Nephron progenitor cell (in vitro differentiated cells): ENCODE results near the gene RIMBP2.

Experiments
- DNase-seq: peaks from one replicate; pipeline ENCODE4 v3.0.0; 2021
- H3K27ac Mint-ChIP-seq: 2 replicates; pipeline ENCODE4 v1.8.0; 2021; ENCODE audit warnings: mild to moderate bottlenecking, moderate library complexity, mixed read lengths
- H3K27me3 Mint-ChIP-seq: 2 replicates; pipeline ENCODE4 v1.8.0; 2021; ENCODE audit warnings: mild to moderate bottlenecking, low read depth, mixed read lengths; ENCODE audit not compliant: poor library complexity
- H3K36me3 Mint-ChIP-seq: 2 replicates; pipeline ENCODE4 v1.8.0; 2021; ENCODE audit warnings: low read depth, mixed read lengths
- H3K4me1 Mint-ChIP-seq: 2 replicates; pipeline ENCODE4 v1.8.0; 2021; ENCODE audit warnings: mixed read lengths
- H3K4me3 Mint-ChIP-seq: 2 replicates; pipeline ENCODE4 v1.8.0; 2021; ENCODE audit warnings: mild to moderate bottlenecking, moderate library complexity, mixed read lengths
- H3K9me3 Mint-ChIP-seq: 2 replicates; pipeline ENCODE4 v1.8.0; 2021; ENCODE audit warnings: mild to moderate bottlenecking, moderate library complexity, mixed read lengths
- TF ChIP-seq, protein P1 (sequence below): fragments of 200-600 bp; sonication (generic); IDR thresholded peaks from 2 replicates; pipeline ENCODE4 v1.5.0; 2021; ENCODE audit warnings: antibody characterized with exemption

The RIMBP2 gene

DNA sequence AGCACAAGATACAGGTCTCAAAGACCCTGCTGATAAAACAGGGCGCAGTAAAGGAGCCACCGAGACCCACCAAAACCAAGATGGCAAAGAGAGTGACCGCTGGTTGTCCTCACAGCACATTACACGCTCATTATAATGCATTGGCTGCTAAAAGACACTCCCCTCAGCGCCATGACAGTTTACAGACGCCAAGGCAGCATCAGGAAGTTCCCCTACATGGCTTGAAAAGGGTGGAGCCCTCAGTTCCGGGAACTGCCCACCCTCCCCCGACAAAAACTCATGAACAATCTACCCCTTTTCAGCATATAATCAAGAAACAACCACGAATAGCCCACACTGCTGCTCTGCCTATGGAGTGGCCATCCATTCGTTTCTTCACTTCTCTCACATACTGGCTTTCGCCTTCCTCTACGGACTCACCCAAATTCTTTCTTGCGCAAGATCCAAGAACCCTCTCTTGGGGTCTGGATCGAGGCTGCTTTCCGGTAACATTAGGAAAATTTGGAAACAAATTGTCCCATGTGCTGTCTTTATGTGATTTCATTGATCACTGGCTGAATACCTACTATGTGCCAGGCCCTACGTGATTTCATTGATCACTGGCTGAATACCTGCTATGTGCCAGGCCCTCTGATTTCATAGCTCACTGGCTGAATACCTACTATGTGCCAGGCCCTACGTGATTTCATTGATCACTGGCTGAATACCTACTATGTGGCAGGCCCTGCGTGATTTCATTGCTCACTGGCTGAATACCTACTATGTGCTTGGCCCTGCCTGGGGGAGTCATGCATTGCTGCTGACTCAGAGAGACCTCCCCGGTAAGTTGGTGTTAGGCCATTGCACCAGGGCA is 252.1 kb downstream of the RIMBP2 start:
- DNase-seq = no peak
- Mint-ChIP-seq H3K4me1 (peaks cover 5% of the 10 kb centered on the region), H3K27ac (no peak overlapping the region), H3K36me3 (no peaks in the 10 kb centered on the region), H3K27me3 (peaks cover 12% of the 10 kb centered on the region), H3K9me3 (peaks cover 13% of the 10 kb centered on the region), H3K4me3 (no peak overlapping the region)
- TF ChIP-seq, protein P1, sequence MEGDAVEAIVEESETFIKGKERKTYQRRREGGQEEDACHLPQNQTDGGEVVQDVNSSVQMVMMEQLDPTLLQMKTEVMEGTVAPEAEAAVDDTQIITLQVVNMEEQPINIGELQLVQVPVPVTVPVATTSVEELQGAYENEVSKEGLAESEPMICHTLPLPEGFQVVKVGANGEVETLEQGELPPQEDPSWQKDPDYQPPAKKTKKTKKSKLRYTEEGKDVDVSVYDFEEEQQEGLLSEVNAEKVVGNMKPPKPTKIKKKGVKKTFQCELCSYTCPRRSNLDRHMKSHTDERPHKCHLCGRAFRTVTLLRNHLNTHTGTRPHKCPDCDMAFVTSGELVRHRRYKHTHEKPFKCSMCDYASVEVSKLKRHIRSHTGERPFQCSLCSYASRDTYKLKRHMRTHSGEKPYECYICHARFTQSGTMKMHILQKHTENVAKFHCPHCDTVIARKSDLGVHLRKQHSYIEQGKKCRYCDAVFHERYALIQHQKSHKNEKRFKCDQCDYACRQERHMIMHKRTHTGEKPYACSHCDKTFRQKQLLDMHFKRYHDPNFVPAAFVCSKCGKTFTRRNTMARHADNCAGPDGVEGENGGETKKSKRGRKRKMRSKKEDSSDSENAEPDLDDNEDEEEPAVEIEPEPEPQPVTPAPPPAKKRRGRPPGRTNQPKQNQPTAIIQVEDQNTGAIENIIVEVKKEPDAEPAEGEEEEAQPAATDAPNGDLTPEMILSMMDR = no peak

DNA sequence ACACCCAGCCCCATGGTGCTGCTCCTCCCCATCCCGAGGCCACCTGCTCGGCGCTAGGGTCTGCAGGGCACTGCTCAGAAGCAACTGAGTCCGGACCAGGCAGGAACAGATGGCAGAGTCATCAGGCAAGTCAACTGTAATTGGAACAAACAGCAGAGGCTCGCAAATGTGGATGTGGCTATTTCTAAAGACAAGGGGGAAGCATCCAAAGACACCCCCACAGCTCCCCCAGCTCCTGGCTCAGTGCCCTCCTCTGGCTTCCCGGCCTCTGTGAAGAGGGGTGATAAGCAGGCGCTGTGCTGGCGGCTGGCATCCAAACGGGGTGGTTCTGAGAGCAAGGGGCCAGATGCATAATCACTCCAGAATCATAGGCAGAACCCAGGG is 252.8 kb downstream of the RIMBP2 start:
- Mint-ChIP-seq H3K36me3 (no peaks in the 10 kb centered on the region), H3K4me3 (no peak overlapping the region), H3K27ac (no peak overlapping the region), H3K27me3 (peaks cover 12% of the 10 kb centered on the region), H3K4me1 (peaks cover 5% of the 10 kb centered on the region), H3K9me3 (peaks cover 13% of the 10 kb centered on the region)
- TF ChIP-seq, protein P1 = no peak
- DNase-seq = no peak

DNA sequence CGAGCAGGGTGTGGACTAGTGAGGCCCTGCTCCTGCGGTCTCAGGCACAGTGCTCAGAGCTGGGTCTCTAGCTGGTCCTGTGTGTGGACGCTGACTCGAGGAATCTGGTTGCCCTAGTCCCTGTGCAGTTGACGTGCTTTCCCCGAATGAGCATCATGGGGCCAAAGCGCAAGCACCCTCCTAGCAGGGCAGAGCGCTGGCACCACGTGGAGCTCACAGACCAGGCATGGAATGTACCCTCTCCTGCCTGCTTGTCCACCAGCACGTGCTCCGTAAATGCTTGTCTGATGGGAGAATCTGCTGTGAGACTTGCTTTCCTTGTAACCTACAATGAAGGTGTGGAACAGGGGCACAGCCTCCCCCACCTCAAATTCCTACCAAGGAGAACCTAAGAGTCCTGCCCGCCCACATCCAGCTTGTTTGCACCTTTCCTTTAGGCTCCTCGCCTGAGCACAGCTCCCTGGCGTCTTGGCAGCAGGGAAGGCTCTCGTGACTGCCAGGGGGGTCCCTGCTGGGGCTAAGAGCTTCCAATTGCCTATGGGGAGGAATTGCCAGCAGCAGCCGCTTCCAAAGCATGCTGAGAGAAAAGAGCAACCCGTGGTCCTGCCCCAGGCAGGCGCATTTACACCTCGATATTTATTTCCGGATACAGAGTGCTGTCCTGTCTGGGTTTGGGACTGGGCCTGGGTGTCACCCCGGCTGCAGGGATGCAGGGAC is 253.4 kb downstream of the RIMBP2 start:
- DNase-seq = no peak
- Mint-ChIP-seq H3K27ac (no peak overlapping the region), H3K36me3 (no peaks in the 10 kb centered on the region), H3K9me3 (peaks cover 9% of the 10 kb centered on the region), H3K27me3 (peaks cover 14% of the 10 kb centered on the region), H3K4me1 (peaks cover 5% of the 10 kb centered on the region), H3K4me3 (no peak overlapping the region)
- TF ChIP-seq, protein P1 = no peak

DNA sequence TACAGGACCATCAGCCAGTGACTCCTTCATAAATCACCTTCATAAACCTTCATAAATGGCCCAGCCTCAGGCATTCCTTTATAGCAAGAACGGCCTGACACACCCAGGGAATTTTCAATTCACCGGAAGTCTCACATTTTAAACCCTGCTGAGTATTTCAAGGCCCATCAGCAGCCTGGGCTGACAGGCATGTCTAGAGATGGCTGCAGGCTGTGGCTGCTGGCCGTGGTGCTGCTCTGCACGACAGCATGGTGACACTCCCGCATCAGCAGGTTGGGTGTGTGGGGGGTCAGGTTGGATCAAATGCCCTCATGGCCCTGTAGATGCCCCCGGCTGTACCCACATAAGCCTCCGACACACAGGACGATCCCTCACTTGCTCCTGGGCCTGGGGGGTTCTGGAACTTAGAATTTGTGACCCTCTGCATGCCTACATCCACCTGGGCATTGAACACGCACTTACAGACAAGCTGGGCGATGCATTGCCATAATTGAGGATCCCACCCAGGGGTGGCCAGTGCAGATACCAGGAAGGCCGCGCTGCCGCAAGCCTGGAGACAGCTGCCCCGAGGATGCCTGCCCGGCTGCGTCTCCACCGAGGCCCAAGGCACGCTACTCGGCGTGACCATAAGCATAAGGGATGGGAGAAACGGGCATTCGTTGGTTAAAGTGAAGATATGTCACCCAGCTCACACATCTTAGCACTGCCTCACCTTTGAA is 254.1 kb downstream of the RIMBP2 start:
- TF ChIP-seq, protein P1 = no peak
- Mint-ChIP-seq H3K9me3 (peaks cover 2% of the 10 kb centered on the region), H3K4me3 (no peak overlapping the region), H3K4me1 (peaks cover 5% of the 10 kb centered on the region), H3K27me3 (peaks cover 10% of the 10 kb centered on the region), H3K27ac (no peak overlapping the region), H3K36me3 (no peaks in the 10 kb centered on the region)
- peak; percentile 44 for DNase-seq

DNA sequence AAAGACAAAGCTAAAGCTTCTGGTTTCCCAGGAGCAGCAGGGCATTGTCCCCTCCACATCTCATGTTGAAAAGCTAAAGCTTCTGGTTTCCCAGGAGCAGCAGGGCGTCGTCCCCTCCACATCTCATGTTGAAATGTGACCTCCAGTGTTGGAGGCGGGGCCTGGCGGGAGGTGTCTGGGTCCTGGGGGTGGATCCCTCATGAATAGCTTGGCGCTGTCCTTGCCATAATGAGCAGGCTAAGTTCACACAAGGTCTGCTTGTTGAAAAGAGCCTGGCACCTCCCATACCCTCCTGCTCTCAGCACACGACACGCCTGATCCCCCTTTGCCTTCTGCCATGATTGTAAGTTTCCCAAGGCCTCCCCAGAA is 254.7 kb downstream of the RIMBP2 start:
- Mint-ChIP-seq H3K4me1 (peaks cover 5% of the 10 kb centered on the region), H3K9me3 (no peaks in the 10 kb centered on the region), H3K27me3 (peaks cover 12% of the 10 kb centered on the region), H3K27ac (no peak overlapping the region), H3K4me3 (no peak overlapping the region), H3K36me3 (no peaks in the 10 kb centered on the region)
- TF ChIP-seq, protein P1 = no peak
- no peak for DNase-seq
